ENCODE measurements around the gene SNX19. TPM values are rescaled to one million over a fixed set of nuclear protein-coding genes. Genes with fewer than 3 reads are reported as not detected.
"Not testable (repeated sequence)": the region's sequence is repeated elsewhere in the genome, so short reads cannot be mapped to it uniquely, and the experiment has no call there.

SNX19 gene, protein sequence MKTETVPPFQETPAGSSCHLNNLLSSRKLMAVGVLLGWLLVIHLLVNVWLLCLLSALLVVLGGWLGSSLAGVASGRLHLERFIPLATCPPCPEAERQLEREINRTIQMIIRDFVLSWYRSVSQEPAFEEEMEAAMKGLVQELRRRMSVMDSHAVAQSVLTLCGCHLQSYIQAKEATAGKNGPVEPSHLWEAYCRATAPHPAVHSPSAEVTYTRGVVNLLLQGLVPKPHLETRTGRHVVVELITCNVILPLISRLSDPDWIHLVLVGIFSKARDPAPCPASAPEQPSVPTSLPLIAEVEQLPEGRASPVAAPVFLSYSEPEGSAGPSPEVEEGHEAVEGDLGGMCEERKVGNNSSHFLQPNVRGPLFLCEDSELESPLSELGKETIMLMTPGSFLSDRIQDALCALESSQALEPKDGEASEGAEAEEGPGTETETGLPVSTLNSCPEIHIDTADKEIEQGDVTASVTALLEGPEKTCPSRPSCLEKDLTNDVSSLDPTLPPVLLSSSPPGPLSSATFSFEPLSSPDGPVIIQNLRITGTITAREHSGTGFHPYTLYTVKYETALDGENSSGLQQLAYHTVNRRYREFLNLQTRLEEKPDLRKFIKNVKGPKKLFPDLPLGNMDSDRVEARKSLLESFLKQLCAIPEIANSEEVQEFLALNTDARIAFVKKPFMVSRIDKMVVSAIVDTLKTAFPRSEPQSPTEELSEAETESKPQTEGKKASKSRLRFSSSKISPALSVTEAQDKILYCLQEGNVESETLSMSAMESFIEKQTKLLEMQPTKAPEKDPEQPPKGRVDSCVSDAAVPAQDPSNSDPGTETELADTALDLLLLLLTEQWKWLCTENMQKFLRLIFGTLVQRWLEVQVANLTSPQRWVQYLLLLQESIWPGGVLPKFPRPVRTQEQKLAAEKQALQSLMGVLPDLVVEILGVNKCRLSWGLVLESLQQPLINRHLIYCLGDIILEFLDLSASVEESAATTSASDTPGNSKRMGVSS
- total RNA-seq = 134 and 143 TPM in 2 replicates
- 53.9 TPM for polyA plus RNA-seq (2012)

DNA sequence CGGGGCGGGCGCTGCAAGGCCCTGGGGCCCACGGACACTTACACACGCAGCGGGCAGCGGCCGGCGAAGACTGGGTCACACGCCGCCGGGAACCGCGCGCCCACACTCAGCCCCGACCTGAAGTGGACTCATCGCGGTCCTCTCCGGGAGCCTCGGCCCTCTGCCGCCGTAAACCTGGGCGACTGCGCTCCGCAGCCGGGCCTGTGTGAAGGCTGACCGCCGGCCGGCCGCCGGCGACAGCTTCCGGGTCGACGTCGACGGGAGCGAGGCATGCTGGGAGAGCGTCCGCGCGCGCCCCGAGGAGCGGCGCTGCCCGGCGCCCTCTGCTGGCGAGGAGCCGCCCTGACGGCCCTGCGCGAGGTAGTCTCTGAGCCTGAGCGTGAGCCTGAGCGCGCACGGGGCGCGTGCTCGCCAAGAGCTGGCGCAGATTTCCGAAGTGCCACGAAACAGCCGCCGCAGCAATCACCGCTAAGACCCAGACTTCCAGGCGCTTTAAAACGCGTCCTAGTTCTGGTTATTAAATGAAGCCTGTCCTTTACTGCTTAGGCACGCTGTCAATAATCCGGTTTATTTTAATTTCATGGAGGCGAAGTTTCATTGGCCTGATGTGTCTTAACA lies at the start of gene SNX19:
Gene SNX19, minus strand, starts transcription at position 242 of the 618 bp plus-strand sequence. CDS start 540 bp downstream, outside the sequence.
- DNase-seq (ENCODE audit: low read depth) = peak; percentile 92

DNA sequence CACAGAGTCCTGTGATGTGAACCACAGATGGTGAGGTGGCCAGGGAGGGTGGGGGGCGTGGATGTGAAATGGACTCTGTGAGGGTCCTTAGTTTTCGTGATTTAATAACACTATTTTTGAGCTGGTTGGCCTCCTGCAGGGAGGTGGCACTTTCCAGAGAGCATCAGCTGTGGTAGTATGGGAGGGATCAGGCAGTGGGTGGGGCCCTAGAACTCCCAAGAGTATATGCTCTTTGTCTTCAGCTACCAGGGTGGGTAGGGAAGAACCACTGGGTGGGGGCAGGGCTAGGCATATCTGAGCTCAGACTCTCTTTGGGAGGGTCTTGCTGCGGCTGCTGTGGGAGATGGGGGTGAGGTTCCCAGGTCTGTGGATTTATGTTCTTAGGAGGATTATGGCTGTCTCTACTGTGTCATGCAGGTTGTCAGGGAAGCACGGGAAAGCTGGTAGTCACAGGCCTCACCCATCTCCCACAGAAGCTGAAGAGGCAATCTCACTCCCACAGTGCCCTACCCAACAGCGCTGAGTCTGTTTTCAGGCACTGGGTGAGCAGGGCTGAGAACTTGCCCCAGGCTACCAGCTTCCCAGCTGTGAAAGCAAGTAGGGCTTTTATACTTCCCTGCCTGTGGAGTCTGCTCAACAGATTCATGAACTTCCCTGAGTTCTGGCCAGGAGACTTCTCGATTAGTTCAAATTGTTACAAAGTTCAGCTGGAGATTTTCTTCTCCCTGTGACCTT lies 47.9 kb upstream of the SNX19 start:
- DNase-seq (ENCODE audit: low read depth) = no peak

DNA sequence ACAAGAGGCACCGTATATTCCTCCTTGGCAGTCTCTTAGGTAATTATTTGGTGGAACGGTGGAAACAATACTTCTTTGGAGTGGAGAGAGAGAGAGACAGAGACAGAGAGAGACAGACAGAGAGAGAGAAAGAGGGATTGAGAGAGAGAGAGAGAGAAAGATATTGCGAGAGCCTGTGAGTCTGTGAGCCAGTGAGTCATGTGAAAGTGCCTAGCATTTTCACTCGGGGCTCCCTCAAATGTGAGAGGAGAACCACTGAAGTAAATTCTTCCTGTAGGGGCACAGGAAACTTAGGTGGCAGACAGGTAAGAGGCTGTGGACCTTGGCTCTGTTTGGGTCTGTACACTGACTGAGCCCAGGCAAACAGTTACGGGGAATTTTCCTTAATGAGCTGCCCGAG lies 31.6 kb upstream of the SNX19 start:
- DNase-seq (ENCODE audit: low read depth) = no peak

DNA sequence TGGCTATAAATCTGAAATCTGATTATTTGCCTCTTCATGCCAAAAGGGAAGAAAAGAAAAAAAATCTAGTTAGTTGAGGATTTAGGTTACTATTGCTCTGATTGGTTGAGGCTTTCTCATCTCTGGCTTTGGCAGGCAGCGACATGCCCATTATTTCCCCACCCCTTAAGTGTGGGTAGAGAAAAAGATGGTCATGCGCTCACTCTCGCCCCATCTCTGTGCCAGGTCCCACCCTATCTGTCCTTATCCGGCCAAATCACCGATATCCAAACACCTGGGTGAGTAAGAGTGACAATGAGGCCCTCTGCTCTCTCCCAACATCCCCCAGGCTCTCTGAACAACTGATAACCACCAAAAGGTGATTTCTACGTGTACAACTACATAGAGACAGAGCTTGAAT lies 31.2 kb upstream of the SNX19 start:
- DNase-seq (ENCODE audit: low read depth) = no peak

DNA sequence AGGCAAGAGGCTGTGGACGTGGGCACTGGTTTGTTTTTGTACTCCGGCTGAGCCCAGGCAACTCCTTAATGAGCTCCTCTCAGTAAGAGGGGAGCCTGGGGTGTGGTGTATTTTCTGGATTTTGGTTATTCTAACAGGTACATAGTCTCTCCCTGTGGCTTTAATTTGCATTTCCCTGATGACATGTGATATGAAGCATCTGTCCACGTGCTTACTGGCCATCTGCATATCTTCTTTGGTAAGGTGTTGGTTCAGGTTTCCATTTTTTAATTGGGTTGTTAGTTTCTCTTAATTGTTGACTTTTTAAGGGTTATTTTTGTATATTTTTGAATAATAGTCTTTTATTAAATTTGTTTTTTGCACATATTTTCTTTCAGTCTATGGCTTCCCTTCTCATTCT lies 30.8 kb upstream of the SNX19 start:
- no peak for DNase-seq (ENCODE audit: low read depth)

DNA sequence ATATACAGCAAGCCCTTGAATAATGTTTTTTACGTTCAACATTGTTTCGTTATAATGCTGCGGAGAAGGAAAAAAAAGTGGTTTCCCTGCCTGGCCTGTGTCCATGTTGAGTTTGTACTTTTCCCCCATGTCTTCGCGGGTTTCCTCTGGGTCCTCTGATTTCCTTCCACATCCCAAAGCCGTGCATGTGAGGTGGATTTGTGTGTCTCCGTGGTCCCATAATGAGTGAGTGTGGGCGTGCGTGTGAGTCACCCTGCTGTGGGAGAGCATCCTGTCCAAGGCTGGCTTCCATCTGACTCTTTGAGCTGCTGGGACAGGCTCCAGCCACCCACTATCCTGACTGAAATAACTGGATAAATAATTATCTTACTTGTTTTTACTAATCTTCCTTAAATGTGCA lies 29.6 kb upstream of the SNX19 start:
- DNase-seq (ENCODE audit: low read depth) = peak; percentile 58

DNA sequence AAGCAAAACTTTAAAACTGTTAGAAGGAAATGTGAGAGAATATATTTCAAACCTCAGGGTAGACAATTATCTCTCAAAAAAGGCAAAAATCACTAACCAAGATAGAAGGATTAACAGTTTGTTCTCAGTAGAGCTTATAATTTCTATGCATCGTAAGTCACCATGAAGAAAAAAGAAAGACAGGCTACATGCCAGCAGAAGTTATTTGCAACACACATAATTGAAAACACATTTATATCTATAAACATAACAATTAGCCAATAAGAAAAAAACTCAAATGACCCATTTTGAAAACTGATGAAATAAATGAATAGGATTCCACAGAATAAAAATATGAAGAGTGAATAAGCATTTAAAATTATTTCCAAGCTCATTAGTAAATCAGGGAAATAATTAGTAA lies 24.4 kb upstream of the SNX19 start:
- no peak for DNase-seq (ENCODE audit: low read depth)

DNA sequence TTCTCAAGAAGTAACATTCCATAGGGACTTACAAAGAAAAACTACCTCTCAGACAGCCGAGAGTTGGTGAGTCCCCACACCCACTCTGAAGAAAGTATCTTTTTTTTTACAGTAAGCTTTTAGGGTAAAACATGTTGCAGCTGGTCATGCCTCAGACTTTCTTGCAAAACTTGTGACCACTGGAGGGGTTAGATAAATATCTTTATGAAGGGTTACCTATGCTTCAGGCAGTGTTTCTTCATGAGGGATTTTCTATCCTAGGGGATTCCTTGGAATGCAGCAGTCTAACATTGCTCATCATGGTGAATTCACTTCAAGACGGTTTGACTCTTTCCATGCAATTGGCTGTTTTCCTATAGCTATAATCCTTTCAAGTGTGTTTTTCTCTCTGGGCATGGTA lies 20.8 kb upstream of the SNX19 start:
- no peak for DNase-seq (ENCODE audit: low read depth)

DNA sequence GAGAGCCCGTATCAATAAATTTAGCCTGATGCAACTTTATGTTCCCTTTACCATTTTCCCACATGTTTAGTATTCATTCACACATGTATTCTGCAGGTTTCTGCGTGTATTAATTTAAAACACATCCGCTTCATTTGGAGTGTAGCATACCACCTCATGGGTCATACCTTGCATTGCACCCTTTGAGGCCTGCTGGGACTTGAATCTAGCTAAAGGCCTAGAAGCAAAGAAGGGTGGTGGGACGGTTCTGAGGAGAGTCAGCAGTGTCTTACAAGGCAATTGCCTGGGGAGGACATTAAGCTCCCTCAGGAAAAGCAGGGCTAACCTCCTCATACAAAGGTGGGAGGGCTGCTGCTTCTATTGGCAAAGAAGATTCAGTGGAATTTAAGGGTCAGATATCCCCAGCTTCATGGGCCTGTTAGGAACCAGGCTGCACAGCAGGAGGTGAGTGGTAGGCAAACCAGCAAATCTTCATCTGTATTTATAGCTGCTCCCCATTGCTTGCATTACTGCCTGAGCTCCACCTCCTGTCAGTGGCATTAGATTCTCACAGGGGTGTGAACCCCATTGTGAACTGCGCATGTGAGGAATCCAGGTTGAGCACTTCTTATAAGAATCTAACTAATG lies 15.9 kb upstream of the SNX19 start:
- DNase-seq (ENCODE audit: low read depth) = no peak

DNA sequence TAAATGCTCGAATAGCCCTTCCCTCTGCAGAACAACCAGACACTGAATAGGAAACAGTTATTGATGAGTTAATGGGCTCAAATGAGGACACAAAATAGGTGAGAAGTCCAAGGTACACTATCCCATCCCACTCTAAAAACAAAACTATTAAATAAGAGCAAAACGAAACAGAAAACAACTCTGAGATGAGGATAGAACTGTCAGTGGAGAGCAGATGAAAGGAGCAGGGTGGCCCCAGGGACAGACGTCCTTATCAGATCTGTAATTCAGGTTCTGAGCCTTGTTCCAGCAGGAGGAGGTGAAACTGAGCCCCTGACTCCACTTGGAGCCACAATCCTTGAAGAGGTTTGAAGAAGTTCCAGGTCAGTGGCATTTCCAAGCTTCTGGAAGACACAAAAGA lies 8.5 kb upstream of the SNX19 start:
- DNase-seq (ENCODE audit: low read depth) = no peak

DNA sequence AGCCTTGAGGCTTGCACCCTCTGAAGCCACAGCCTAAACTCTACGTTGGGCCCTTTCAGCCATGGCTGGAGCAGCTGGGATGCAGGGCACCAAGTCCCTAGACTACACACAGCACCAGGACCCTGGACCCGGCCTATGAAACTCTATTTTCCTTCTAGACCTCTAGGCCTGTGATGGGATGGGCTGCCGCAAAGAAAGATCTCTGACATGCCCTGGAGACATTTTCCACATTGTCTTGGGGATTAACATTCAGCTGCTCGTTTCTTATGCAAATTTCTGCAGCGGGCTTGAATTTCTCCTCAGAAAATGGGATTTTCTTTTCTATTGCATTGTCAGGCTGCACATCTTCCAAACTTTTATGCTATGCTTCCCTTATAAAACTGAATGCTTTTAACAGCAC lies 4.3 kb upstream of the SNX19 start:
- not testable (repeated sequence) for DNase-seq (ENCODE audit: low read depth)

DNA sequence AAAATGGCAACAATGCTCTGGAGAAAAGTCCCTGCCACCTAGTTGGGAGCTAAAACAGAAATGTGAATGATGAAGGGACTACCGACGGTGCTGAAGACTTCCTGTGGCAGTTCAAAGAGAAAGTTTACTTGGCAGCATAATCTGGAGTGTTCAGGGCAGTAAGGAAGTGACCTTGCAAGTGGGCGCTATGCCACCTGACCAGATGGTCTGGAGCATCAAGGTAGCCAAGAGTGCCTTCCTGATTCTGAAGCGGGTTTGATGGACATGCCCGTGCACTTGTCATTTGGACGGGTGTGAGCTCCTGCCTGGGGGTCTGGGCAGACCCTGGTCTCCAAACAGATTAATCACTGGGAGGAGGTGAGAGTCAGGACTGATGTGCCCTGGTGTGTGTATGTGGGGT lies 1.8 kb upstream of the SNX19 start:
- DNase-seq (ENCODE audit: low read depth) = no peak

DNA sequence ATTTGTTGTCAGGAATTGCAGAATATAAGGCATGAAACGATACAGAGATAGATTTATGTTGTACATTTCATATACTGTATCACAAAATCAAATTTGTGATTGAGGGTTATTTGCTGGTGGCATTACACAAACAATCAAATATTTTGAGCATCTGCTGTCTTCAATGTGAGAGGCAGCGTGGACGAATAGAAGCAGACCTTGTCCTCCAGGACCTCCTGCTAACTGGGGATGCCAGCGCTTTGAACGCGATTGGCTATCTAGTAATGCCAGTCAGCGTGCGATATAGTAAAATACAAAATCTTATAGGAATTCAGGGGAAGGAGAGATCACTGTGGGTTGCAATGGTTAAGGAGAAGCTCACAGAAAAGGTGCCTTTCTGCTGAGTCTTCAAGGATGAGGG lies 631 bp upstream of the SNX19 start:
- DNase-seq (ENCODE audit: low read depth) = no peak

DNA sequence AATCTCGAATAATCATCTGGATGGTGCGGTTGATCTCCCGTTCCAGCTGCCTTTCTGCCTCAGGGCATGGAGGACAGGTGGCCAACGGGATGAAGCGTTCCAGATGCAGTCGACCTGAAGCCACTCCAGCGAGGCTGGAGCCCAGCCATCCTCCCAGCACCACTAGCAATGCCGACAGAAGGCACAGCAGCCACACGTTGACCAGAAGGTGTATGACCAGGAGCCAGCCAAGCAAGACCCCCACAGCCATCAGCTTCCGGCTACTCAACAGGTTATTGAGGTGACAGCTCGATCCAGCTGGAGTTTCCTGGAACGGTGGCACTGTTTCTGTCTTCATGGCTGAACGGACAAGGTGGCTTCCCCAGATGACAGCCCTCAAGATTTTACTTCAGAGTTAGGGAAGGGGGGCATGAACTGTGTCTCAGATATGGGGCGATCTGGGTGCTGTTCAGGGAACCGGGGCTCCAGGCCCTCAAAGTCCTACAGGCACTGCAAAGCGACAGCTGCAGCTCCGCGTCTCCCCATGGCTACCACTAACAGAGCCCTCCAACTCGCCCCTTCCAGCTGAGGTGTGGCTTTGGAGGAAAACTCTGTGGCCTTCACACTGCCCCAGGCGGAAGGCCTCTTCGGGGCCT lies 559 bp downstream of the SNX19 start:
- no peak for DNase-seq (ENCODE audit: low read depth)

DNA sequence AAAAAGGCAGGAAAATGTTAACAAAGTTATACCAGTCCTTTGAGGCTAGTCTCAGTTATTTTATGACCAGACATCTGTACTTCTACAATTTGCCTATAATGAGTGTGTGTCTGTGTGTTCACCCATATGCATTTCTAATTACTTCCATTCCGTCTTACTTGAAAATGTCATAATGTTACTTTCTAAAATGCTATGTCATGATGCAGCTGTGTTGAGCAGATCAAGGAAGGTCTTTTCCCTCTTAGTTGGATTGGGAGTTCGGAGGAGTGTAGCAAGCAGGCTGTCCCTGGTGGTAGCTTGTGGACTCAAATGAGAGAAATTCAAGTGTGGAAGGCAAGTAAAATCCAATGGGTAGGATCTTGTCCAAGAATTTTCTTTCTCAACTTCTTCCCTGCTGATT lies 3.0 kb downstream of the SNX19 start:
- peak; percentile 30 for DNase-seq (ENCODE audit: low read depth)

DNA sequence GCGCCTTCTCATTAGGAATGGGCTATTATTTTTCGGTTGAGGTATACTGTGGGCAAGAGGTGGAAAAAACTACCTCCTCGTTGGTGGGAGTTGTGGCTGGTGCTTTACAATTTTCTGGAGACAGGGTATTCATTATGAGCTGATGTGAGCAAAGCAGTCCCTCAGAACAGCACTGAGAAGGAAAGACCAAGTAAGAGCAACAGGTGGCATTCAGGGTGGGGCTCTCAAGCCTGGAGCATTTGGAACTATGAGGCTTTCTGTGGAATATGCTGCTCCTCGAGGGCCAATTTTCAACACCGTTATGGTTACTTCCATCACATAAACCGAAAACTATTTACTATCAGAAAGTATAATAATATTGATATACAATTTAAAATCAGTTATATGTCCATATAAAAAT lies 3.7 kb downstream of the SNX19 start:
- peak; percentile 50 for DNase-seq (ENCODE audit: low read depth)

DNA sequence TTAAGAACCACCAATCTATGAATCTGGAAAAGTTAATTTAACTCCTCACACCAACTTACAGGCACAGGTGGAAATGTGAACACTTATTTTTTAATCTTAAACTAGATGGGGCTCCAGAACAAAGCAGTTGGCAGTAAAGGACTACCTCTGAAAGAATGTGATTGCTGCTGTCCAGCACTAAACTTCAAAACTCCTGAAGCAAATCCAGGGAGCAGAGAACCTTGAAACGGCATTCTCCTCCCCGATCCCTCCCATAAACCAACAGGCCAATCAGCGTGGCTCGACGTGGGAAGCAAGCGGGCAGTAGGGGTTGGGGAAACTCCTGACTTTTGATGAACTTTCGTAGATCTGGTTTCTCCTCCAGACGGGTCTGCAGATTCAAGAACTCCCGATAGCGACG lies 5.0 kb downstream of the SNX19 start:
- DNase-seq (ENCODE audit: low read depth) = no peak

DNA sequence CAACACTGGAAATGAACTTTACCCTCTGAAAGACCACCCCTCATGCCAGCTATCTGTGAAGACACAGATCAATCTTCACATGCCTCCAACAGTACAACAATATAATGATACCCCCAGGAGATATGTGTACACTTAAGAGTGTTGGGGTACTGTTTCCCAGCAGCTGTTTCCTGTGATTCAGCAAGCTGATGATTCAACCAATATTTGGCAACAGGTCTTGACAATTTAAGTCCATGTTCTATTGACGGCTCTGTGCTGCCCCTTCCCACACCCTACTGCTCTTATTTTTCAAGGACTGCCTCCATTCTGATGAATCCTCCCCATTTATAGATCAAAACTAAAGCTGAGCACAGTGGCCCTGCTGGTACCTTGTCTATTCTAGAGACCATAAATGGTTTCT lies 6.6 kb downstream of the SNX19 start:
- DNase-seq (ENCODE audit: low read depth) = peak; percentile 62

DNA sequence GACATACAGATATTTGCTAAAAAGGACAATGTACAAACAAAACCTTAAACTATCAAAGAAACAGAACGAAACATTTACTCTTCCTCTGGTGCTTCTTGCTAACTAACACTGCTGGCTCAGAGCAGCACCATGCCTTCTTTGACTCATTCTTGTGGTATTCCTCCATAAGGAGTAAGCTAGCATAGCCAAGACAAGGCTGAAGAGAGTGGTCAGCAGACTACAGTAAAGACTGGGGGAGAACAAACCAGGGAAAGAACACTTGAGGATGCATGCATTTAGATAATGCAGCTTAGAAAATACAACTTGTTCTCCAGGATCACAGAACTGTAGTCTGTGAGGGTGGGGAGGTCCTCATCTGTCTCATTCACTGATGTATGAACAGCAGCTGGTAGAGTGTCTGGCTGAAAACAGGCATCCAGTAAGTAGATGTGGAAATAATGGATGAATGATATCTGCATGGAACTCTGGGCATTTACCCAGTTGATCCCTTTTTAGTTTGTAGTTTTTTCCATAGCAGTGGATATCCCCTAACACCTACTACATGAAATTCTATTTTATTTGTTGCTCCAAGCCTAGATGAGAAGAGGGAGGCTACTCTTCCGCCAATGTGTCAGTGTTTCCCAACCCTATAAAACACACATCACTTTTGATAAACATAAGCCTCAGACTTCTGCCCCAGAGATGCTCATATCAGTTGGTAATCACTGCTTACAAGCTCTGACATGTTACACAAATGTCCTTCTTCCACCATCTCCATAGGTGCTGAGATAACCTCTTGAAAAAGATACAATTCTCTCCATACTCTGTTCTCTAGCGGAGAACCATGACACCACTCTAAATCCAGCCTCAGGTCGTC lies 7.3 kb downstream of the SNX19 start:
- DNase-seq (ENCODE audit: low read depth) = peak; percentile 70

Measured in myocyte (in vitro differentiated cells).